Esophagus (tissue), 2 donors: ENCODE results near the gene MMRN1. TPM values are rescaled to one million over a fixed set of nuclear protein-coding genes. Genes with fewer than 3 reads are reported as not detected.

Source experiments
- H3K27ac ChIP-seq, 2 donors: one replicate each; pipeline ENCODE4 v1.5.1; 2013; ENCODE audit warnings: low read depth in 2 of 2, mild to moderate bottlenecking in 2 of 2, inconsistent platforms in 1 of 2, low read length in 1 of 2, moderate library complexity in 1 of 2
- H3K27me3 ChIP-seq, 2 donors: one replicate each; pipeline ENCODE4 v1.6.1; 2013; ENCODE audit warnings: low read length in 2 of 2, control low read depth in 1 of 2, mild to moderate bottlenecking in 1 of 2; ENCODE audit not compliant: insufficient read depth in 2 of 2, control insufficient read depth in 1 of 2
- H3K36me3 ChIP-seq, 2 donors: one replicate each; pipeline ENCODE4 v1.6.1; 2013; ENCODE audit warnings: low read length in 1 of 2; ENCODE audit not compliant: control insufficient read depth in 2 of 2, insufficient read depth in 2 of 2
- H3K4me1 ChIP-seq, 2 donors: one replicate each; pipeline ENCODE4 v1.6.1; 2013; ENCODE audit warnings: low read length in 1 of 2; ENCODE audit not compliant: control insufficient read depth in 2 of 2, insufficient read depth in 2 of 2
- H3K4me3 ChIP-seq, 2 donors: one replicate each; pipeline ENCODE4 v1.5.1; 2013; ENCODE audit warnings: low read length in 2 of 2, mild to moderate bottlenecking in 2 of 2, low read depth in 1 of 2, moderate library complexity in 1 of 2
- H3K9me3 ChIP-seq, 2 donors: one replicate each; pipeline ENCODE4 v1.6.1; 2013; ENCODE audit warnings: mild to moderate bottlenecking in 2 of 2, low read depth in 1 of 2, low read length in 1 of 2, moderate library complexity in 1 of 2; ENCODE audit not compliant: control insufficient read depth in 2 of 2, insufficient read depth in 1 of 2
- WGBS, 2 donors: extraction: QIAGEN DNeasy Blood & Tissue Kit; methylation state at CpG; one replicate each; pipeline ENCODE4 v1.1.7; 2013; 5-methylcytosine and 5-hydroxymethylcytosine counted together
- polyA plus RNA-seq, 2 donors: library from polyadenylated mRNA; stranded (reverse); fragments of 200-250 nt; gene quantifications; one replicate each; pipeline ENCODE4 v1.2.3, GENCODE V29; 2013
- donor health status: healthy with polysubstance abuse.
- donor health status: Bipolar disorder and iron deficiency.

MMRN1 gene
- polyA plus RNA-seq, 2 donors = 0.79 to 6.5 TPM

DNA sequence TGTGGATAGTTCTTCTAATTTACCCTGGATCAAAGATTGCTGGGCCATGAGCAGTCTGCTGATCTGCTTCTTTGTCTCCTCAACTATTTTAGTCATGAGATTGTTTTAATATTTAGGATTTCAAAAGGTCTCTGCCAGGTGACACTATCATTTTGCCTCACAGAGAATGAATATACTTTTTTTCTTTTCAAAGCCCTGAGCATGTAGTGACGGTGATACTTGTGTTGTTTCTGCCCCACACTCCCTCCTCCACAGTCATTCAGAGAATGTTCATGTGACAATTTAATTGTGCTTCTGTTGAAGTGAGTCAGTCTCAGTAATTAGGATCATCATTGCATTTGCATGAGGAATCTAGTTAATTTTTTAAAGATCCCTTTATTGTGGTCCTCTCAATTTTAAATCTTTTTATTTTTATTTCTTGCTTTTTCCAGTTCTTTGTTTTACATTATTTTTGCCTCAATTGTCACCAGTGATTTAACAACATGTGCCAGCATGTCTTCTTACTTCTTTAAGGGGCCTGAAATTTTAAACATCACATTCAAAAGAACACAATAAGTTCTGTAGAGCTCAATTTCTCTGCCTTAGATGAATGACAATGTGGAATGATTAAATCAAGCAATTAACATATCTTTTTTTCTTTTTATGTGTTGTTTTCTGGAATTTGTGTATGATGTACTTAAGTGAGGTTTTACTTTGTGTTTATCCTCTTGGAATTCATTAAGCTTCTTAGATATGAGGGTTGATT lies 12.3 kb downstream of the MMRN1 start:
- H3K9me3 ChIP-seq = no peaks in the 10 kb centered on the region
- H3K36me3 ChIP-seq = no peaks in the 10 kb centered on the region
- no peaks in the 10 kb centered on the region for H3K4me1 ChIP-seq
- H3K4me3 ChIP-seq = no peak overlapping the region
- H3K27me3 ChIP-seq = no peaks in the 10 kb centered on the region
- WGBS, 2 donors = 30 to 39% methylated on average over 1 of the region's 1 CpG
- no peak overlapping the region for H3K27ac ChIP-seq

- Histone ChIP-seq H3K4me1 (no peaks in the 10 kb centered on the region), H3K27ac (no peak overlapping the region), H3K9me3 (no peaks in the 10 kb centered on the region), H3K27me3 (no peaks in the 10 kb centered on the region), H3K36me3 (no peaks in the 10 kb centered on the region), H3K4me3 (no peak overlapping the region)
- WGBS, 2 donors = 86 to 90% methylated on average over 1 of the region's 1 CpG
Measured at GRCh38 chr4:89909889-89910288, 15.2 kb downstream of the MMRN1 start.

GRCh38 chr4:89913623-89914022 lies 19.0 kb downstream of the MMRN1 start:
- no peaks in the 10 kb centered on the region for H3K36me3 ChIP-seq
- WGBS, 2 donors = 81 to 83% methylated on average over 1 of the region's 1 CpG
- H3K9me3 ChIP-seq = no peaks in the 10 kb centered on the region
- H3K27ac ChIP-seq = no peak overlapping the region
- H3K4me3 ChIP-seq = no peak overlapping the region
- H3K27me3 ChIP-seq = no peaks in the 10 kb centered on the region
- no peaks in the 10 kb centered on the region for H3K4me1 ChIP-seq

DNA sequence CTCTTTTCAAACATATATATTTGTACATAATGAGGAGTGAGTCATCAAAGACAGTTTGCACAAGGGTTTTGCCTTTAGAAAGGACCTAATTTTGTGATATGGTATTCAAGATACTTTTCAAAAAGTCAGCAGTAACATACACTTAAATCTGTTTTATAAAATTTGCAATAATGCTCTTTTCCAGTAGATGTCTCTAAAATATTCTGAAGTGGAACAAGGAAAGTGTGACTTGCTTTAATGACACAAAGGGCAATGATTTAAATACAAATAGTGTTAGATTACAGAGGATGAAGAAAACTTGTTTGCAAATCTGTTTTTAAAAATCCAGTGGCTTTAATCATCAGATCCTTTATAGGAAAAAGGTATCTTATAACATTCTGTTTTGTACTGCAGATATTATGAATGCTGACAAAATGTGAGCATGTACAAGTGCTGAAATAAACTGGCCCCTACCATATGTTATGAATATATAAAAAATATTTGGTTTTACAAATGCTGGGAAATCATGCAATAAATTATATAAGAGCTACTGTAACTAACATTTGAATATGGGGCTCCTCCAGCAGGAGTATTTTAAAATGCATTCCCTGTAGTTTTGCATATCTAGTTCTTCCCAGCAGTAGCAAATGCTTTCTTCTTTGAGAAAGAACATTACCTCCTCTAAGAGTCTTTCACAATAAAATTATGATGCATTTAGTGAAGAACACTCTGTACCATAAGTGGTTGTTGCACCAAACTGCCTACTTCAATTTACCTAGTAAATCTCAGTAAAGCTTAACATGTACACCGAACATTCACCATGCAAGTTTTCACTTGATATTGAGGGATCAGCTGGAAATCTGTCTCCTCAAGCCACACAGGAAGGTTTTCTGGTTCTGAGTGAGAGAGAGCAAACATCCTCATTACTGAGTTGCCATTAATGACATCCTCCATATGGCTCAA lies 20.2 kb downstream of the MMRN1 start:
- Histone ChIP-seq H3K36me3 (no peaks in the 10 kb centered on the region), H3K9me3 (no peaks in the 10 kb centered on the region), H3K27me3 (no peaks in the 10 kb centered on the region), H3K4me1 (no peaks in the 10 kb centered on the region), H3K27ac (no peak overlapping the region), H3K4me3 (no peak overlapping the region)
- WGBS, 2 donors = 36 to 38% methylated on average over 1 of the region's 1 CpG

DNA sequence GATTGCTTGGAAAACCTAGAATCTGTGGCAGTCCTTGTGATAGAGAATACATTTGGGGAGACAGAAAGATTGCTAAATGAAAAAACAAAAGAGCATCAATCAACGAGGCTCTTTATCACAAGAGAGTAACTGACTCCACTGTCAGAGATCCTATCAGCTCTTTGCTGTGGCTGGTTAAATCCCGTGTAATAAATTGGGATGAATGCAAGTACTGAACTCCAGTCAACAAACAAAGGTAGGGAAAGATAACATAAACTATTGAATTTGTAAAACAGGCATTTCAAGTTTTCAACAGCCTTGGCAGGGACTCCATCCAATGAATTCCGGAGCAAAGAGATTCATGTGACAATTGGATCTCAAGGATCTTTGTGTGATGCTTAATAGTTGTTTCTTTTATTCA lies 21.3 kb downstream of the MMRN1 start:
- Histone ChIP-seq H3K4me1 (no peaks in the 10 kb centered on the region), H3K36me3 (no peaks in the 10 kb centered on the region), H3K4me3 (no peak overlapping the region), H3K9me3 (no peaks in the 10 kb centered on the region), H3K27me3 (no peaks in the 10 kb centered on the region), H3K27ac (no peak overlapping the region)
- WGBS, 2 donors = 20 to 27% methylated on average over 3 of the region's 3 CpGs

- H3K4me1 ChIP-seq = no peaks in the 10 kb centered on the region
- no peak overlapping the region for H3K27ac ChIP-seq
- H3K27me3 ChIP-seq = no peaks in the 10 kb centered on the region
- H3K36me3 ChIP-seq = no peaks in the 10 kb centered on the region
- no peaks in the 10 kb centered on the region for H3K9me3 ChIP-seq
- no peak overlapping the region for H3K4me3 ChIP-seq
- WGBS, 2 donors = 74 to 83% methylated on average over 5 of the region's 5 CpGs
Measured at GRCh38 chr4:89922848-89923416, 28.3 kb downstream of the MMRN1 start.

DNA sequence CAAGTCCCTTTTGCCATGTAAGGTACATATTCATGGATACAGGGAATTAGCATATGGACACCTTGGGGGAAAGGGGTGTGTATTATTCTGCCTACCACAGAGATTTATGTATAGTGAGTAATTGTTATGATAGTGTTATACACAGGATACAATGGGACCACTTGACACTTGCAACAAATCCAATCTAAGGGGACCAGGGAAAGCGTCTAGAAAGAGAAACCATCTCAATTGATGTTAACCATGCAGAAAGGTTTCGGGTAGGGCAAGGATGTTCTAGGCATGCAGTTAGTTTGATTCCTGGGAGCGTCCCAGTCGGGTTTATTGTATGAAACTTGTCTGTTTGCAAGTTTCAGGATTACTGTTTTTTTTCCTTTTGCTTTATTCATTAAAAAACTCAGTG lies 34.2 kb downstream of the MMRN1 start:
- Histone ChIP-seq H3K4me1 (no peaks in the 10 kb centered on the region), H3K27ac (no peak overlapping the region), H3K4me3 (no peak overlapping the region), H3K36me3 (no peaks in the 10 kb centered on the region), H3K9me3 (no peaks in the 10 kb centered on the region), H3K27me3 (no peaks in the 10 kb centered on the region)
- WGBS, 2 donors = 74 to 83% methylated on average over 4 of the region's 4 CpGs

GRCh38 chr4:89929425-89930159 lies 34.9 kb downstream of the MMRN1 start:
- no peaks in the 10 kb centered on the region for H3K36me3 ChIP-seq
- H3K27ac ChIP-seq = no peak overlapping the region
- no peaks in the 10 kb centered on the region for H3K9me3 ChIP-seq
- WGBS, 2 donors = 38 to 48% methylated on average over 4 of the region's 4 CpGs
- no peaks in the 10 kb centered on the region for H3K27me3 ChIP-seq
- H3K4me3 ChIP-seq = no peak overlapping the region
- H3K4me1 ChIP-seq = no peaks in the 10 kb centered on the region

DNA sequence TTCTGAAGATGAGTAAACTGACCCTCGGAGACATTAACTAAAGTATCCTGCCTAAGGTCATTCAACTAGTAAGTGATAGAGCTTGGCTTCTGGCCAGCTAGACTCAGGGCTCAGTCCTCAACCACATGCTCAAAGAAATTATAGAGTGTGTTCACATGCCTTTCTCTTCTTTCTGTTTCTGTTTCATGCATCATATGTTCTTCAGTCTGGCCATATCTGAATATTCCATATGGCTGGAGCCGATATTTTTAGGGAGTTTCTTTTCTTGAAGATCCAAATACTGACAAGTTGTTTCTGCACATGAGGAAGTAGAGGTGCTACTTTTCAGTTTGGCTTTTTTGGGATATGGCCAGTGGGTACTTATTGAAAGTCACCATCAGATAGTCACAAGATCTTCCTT lies 44.9 kb downstream of the MMRN1 start:
- WGBS, 2 donors = 46 to 62% methylated on average over 2 of the region's 2 CpGs
- H3K9me3 ChIP-seq = no peaks in the 10 kb centered on the region

More for the DNA sequence above, 44.9 kb downstream of the MMRN1 start:
- Histone ChIP-seq H3K27ac (no peak overlapping the region), H3K36me3 (no peaks in the 10 kb centered on the region), H3K4me3 (no peak overlapping the region), H3K4me1 (no peaks in the 10 kb centered on the region), H3K27me3 (no peaks in the 10 kb centered on the region)
